LNCAP (cell line): Measurements from ENCODE around the gene CACNA2D4.

Source experiments
- CTCF ChIP-seq: fragments of 450-650 bp; IDR thresholded peaks from 2 replicates; pipeline ENCODE4 v1.5.1; 2017; ENCODE audit warnings: mild to moderate bottlenecking

Gene CACNA2D4

GRCh38 chr12:1828856-1829255 is 89.6 kb downstream of the CACNA2D4 start:
- no peak for TF ChIP-seq CTCF

- no peak for TF ChIP-seq CTCF
Observed at GRCh38 chr12:1827826-1828805, 90.3 kb downstream of the CACNA2D4 start.

DNA sequence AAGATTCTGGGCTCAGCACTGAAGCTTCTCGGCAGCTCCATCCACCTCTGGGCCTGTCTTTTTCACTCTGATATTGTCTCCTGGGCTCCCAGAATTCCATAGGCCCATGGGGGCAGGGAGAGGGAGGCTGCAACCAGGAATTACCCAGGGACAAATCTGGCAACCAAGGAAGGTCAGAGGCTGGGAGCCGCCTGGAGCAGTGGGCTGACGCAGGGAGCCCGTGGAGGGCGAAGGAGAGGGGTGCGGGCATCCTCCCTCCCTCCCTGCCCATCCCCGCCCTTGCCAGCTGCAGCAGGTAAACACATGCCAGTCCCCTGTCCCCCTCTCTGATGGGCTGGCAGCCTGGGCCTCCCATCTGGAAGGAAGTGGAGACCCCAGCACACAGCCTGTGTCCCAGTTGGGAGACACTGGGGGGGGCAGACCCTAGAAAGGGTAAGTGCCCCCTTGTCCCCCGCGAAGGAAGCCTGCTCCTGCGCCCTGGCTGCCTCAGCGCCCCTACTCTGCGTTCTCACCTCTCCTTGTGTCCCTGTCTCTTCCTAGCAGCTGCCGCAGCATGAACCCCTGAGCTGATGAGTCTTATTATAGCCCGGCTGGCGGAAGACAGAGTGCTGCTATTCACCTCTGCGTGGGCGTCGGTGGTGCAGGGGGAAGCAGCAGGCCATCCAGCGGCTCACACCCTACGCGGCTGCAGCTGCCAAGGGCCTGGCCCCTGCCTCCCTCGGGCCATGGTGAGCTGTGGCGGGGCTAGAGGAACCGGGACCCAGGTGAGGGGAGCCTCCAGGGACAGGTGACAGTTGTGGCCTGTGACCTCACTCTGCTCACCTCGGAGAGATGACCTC is 91.4 kb downstream of the CACNA2D4 start:
- no peak for TF ChIP-seq CTCF

DNA sequence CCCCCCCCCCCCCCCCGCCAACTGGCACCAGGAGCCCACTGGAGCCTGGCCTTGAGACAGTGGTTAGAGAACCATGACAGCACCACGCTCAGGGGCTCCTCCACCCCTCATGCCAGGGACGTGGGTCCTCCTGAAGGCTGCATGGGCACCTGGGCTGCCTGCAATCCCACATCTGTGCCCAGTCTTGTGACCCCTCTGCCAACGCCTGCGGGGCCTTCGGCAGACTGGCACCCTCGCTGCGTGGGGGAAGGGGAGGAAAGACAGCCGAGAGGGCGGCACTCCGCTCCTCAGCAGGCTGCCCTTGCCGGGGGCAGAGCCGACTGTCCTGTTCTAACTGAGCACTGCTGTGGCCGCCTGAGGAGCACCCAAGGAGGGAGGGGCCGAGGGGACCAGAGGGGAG is 92.1 kb downstream of the CACNA2D4 start:
- TF ChIP-seq CTCF: no peak

GRCh38 chr12:1825382-1826102 is 92.9 kb downstream of the CACNA2D4 start:
- no peak for TF ChIP-seq CTCF

DNA sequence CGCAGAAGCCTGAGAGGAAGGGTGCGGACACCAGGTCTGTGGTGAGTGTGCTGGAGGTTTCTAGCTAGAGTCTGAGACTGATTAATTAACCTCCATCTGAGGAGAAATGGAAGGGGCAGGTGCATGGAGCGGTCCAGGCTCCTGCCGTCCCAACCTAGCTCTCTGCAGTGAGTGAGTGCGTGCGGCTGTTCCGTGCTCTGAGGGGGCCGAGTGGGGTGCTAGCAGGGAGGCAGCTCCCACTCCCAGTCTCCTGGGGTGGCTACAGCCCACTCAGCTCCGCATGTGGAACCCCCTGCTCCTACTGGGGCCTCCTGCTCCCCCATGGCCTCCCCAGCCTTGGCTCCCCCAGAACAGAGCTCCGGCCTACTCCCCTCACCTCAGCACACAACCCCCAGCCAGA is 95.2 kb downstream of the CACNA2D4 start:
- no peak for TF ChIP-seq CTCF

- no peak for TF ChIP-seq CTCF
Observed at GRCh38 chr12:1822699-1823098, 95.8 kb downstream of the CACNA2D4 start.
